GM08714 (cell line): ENCODE results near the gene FBXO34.

ENCODE experiments used
- H3K4me3 ChIP-seq: fragments of 200-500 bp; sonication (Bioruptor generic); 2 replicates; pipeline ENCODE4 v1.5.1; 2014; ENCODE audit warnings: mild to moderate bottlenecking, low read length, inconsistent platforms
- ZNF274 ChIP-seq: IDR thresholded peaks from 2 replicates; pipeline ENCODE4 v1.6.1; 2012; ENCODE audit warnings: mild to moderate bottlenecking, low read depth, low read length

The FBXO34 gene

GRCh38 chr14:55270832-55271571, at the start of gene FBXO34:
TSS of gene FBXO34 (plus strand) at chr14:55271421. CDS start at chr14:55350391, 78,970 bp downstream.
- TF ChIP-seq ZNF274 = no peak
- H3K4me3 ChIP-seq = peak within 1 kb of the TSS; percentile 91

GRCh38 chr14:55221968-55222367, 49.3 kb upstream of the FBXO34 start:
- H3K4me3 ChIP-seq = no peak overlapping the region
- no peak for TF ChIP-seq ZNF274

- no peak overlapping the region for H3K4me3 ChIP-seq
- TF ChIP-seq ZNF274 = no peak
Measured at GRCh38 chr14:55223364-55223763, 47.9 kb upstream of the FBXO34 start.

GRCh38 chr14:55228261-55228660, 43.0 kb upstream of the FBXO34 start:
- TF ChIP-seq ZNF274 = no peak
- H3K4me3 ChIP-seq = no peak overlapping the region

- H3K4me3 ChIP-seq = no peak overlapping the region
- TF ChIP-seq ZNF274 = no peak
Measured at GRCh38 chr14:55233591-55233990, 37.6 kb upstream of the FBXO34 start.

GRCh38 chr14:55238019-55238680, 33.1 kb upstream of the FBXO34 start:
- no peak for TF ChIP-seq ZNF274
- no peak overlapping the region for H3K4me3 ChIP-seq

GRCh38 chr14:55239320-55239719, 31.9 kb upstream of the FBXO34 start:
- no peak overlapping the region for H3K4me3 ChIP-seq
- no peak for TF ChIP-seq ZNF274

- no peak overlapping the region for H3K4me3 ChIP-seq
- TF ChIP-seq ZNF274 = no peak
Measured at GRCh38 chr14:55240526-55241178, 30.6 kb upstream of the FBXO34 start.

- no peak for TF ChIP-seq ZNF274
- no peak overlapping the region for H3K4me3 ChIP-seq
Measured at GRCh38 chr14:55241673-55242072, 29.5 kb upstream of the FBXO34 start.

- H3K4me3 ChIP-seq = no peak overlapping the region
Measured at GRCh38 chr14:55243386-55243785, 27.8 kb upstream of the FBXO34 start.

GRCh38 chr14:55243813-55244212, 27.4 kb upstream of the FBXO34 start:
- no peak overlapping the region for H3K4me3 ChIP-seq
- TF ChIP-seq ZNF274 = no peak

More at GRCh38 chr14:55243386-55243785, 27.8 kb upstream of the FBXO34 start:
- TF ChIP-seq ZNF274 = no peak

GRCh38 chr14:55245657-55246268, 25.5 kb upstream of the FBXO34 start:
- no peak for TF ChIP-seq ZNF274

GRCh38 chr14:55248411-55248810, 22.8 kb upstream of the FBXO34 start:
- no peak overlapping the region for H3K4me3 ChIP-seq
- no peak for TF ChIP-seq ZNF274

More at GRCh38 chr14:55245657-55246268, 25.5 kb upstream of the FBXO34 start:
- H3K4me3 ChIP-seq = no peak overlapping the region

GRCh38 chr14:55249423-55249822, 21.8 kb upstream of the FBXO34 start:
- TF ChIP-seq ZNF274 = no peak
- H3K4me3 ChIP-seq = no peak overlapping the region
